ENCODE results near the gene WNT3.

Gene WNT3

DNA sequence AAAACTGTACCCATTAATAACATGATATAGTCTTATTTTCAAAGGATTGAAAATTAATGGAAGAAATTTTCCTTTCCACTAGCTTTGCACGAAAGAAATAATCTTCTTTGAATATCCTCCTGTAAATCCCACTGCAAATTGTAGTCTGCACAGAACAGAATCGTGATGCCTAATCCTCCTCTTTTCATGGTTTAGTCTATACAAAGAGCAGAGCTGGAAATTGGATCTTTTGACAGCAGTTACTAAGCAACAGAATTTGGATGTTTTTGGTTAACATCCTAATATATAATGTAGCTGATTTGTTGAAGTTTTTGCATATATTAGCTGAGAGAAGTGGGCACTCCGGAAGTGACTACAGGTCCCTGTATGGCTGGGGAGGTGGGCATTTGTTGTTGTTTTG, 98.6 kb downstream of the WNT3 start:
- TF ChIP-seq EP300 (IDR thresholded peaks at IDR 0.05; ENCODE audit: borderline replicate concordance) (no peak), NFIC (IDR thresholded peaks at IDR 0.05) (no peak), RAD21 (IDR thresholded peaks at IDR 0.05; ENCODE audit: low read depth) (no peak), TAF1 (IDR thresholded peaks at IDR 0.05; ENCODE audit: low read depth) (no peak), TCF12 (IDR thresholded peaks at IDR 0.05; ENCODE audit: low read depth) (no peak), FOXM1 (IDR thresholded peaks at IDR 0.05; ENCODE audit: borderline replicate concordance, low read depth) (no peak), YY1 (IDR thresholded peaks at IDR 0.05; ENCODE audit: low read depth) (no peak), TEAD4 (IDR thresholded peaks at IDR 0.05) (no peak), CREB1 (IDR thresholded peaks at IDR 0.05; ENCODE audit: low read depth) (no peak), CEBPB (IDR thresholded peaks at IDR 0.05) (no peak), EGR1 (IDR thresholded peaks at IDR 0.05) (no peak), ZBTB7A (IDR thresholded peaks at IDR 0.05; ENCODE audit: low read depth) (no peak)
- TF ChIP-seq, protein P1, sequence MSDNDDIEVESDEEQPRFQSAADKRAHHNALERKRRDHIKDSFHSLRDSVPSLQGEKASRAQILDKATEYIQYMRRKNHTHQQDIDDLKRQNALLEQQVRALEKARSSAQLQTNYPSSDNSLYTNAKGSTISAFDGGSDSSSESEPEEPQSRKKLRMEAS (IDR thresholded peaks at IDR 0.05): no peak
- TF ChIP-seq, protein P2, sequence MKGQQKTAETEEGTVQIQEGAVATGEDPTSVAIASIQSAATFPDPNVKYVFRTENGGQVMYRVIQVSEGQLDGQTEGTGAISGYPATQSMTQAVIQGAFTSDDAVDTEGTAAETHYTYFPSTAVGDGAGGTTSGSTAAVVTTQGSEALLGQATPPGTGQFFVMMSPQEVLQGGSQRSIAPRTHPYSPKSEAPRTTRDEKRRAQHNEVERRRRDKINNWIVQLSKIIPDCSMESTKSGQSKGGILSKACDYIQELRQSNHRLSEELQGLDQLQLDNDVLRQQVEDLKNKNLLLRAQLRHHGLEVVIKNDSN (IDR thresholded peaks at IDR 0.05): no peak
- TF ChIP-seq, protein P3, sequence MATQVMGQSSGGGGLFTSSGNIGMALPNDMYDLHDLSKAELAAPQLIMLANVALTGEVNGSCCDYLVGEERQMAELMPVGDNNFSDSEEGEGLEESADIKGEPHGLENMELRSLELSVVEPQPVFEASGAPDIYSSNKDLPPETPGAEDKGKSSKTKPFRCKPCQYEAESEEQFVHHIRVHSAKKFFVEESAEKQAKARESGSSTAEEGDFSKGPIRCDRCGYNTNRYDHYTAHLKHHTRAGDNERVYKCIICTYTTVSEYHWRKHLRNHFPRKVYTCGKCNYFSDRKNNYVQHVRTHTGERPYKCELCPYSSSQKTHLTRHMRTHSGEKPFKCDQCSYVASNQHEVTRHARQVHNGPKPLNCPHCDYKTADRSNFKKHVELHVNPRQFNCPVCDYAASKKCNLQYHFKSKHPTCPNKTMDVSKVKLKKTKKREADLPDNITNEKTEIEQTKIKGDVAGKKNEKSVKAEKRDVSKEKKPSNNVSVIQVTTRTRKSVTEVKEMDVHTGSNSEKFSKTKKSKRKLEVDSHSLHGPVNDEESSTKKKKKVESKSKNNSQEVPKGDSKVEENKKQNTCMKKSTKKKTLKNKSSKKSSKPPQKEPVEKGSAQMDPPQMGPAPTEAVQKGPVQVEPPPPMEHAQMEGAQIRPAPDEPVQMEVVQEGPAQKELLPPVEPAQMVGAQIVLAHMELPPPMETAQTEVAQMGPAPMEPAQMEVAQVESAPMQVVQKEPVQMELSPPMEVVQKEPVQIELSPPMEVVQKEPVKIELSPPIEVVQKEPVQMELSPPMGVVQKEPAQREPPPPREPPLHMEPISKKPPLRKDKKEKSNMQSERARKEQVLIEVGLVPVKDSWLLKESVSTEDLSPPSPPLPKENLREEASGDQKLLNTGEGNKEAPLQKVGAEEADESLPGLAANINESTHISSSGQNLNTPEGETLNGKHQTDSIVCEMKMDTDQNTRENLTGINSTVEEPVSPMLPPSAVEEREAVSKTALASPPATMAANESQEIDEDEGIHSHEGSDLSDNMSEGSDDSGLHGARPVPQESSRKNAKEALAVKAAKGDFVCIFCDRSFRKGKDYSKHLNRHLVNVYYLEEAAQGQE (IDR thresholded peaks at IDR 0.05; ENCODE audit: low read depth): no peak

DNA sequence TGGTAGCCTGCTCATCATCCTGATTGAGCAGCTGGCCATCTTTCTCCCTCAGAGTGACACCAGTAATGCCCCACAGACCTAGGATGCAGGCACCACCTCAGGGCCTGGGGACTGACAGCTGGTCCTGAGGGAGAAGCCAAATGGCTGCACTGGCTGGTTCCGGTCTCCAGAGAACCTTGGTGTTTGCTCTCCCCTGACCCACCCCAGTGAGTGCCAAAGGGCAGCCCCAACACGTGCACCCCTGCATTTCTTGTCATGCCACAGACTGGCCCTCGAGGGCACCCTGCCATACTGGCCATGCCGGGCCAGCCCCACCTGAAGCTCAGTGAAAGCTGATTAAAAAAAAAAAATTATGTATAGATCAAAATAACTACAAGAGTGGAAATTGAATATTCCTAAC, 100.5 kb downstream of the WNT3 start:
- no peak for TF ChIP-seq NFIC (IDR thresholded peaks at IDR 0.05)
- no peak for TF ChIP-seq FOXM1 (IDR thresholded peaks at IDR 0.05; ENCODE audit: borderline replicate concordance, low read depth)
- no peak for TF ChIP-seq YY1 (IDR thresholded peaks at IDR 0.05; ENCODE audit: low read depth)
- TF ChIP-seq EP300 (IDR thresholded peaks at IDR 0.05; ENCODE audit: borderline replicate concordance): no peak
- TF ChIP-seq EGR1 (IDR thresholded peaks at IDR 0.05): no peak
- no peak for TF ChIP-seq TEAD4 (IDR thresholded peaks at IDR 0.05)
- no peak for TF ChIP-seq RAD21 (IDR thresholded peaks at IDR 0.05; ENCODE audit: low read depth)
- no peak for TF ChIP-seq TAF1 (IDR thresholded peaks at IDR 0.05; ENCODE audit: low read depth)
- no peak for TF ChIP-seq TCF12 (IDR thresholded peaks at IDR 0.05; ENCODE audit: low read depth)
- TF ChIP-seq, protein P2 (IDR thresholded peaks at IDR 0.05): no peak
- TF ChIP-seq, protein P3 (IDR thresholded peaks at IDR 0.05; ENCODE audit: low read depth): no peak
- TF ChIP-seq, protein P1 (IDR thresholded peaks at IDR 0.05): no peak
- no peak for TF ChIP-seq CEBPB (IDR thresholded peaks at IDR 0.05)
- no peak for TF ChIP-seq ZBTB7A (IDR thresholded peaks at IDR 0.05; ENCODE audit: low read depth)
- TF ChIP-seq CREB1 (IDR thresholded peaks at IDR 0.05; ENCODE audit: low read depth): no peak

All from Ishikawa (cell line).